ENCODE results near the gene PTGDS.

PTGDS gene

GRCh38 chr9:136972335-136972734 is 5.0 kb upstream of the PTGDS start:
- DNase-seq (ENCODE audit: low spot score) (no peak), FAIRE-seq (no peak)

- DNase-seq (ENCODE audit: low spot score) (no peak), FAIRE-seq (no peak)
Observed at GRCh38 chr9:136972743-136973142, 4.6 kb upstream of the PTGDS start.

DNA sequence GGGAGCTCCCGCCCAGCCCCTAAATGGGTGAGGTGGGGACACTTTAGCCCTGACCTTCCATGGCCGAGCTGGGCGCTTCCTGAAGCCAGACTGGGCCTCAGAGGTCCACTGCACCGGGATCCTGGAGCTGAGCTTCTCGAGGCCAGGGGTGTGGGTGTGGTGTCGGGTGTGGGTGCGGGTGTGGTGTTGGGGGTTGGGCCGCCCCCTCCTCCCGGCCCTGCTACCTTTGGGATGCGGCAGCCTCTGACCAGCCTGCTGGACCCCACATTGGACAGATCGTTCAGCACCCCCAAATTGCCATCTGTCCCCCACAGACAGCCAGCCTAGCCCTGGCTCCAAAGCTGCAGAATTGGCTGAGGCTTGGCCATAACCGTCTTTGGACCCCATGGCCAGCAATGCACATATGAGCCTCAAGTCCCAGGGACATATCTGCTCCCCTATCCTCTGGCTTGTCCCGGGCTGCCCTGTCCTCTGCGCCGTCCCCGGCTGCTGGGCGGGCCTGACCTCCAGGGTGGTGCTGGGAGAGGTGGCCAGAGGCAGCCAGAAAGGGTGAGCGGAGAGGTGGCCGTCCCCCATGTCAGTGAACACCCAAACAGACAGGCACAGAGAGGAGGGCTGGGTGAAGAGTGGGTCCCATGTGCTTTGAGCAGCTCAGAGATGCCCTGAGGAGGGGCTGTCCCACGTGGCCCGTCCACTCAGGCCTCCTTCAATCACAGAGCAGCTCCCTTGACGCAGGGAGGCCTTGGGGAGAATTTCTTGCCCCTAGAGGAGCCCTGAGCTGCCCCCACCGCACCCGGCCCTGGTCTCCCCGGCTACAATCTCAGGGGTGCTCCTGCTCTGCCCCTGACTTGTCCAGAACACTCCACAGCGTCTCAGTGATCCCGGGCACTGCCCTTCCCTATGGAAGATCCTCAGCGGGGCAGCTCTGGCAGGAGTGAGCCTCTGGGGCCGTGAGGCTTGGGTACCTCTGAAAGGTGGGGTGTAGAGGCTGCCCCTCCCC is 3.4 kb upstream of the PTGDS start:
- FAIRE-seq (no peak), DNase-seq (ENCODE audit: low spot score) (no peak)

DNA sequence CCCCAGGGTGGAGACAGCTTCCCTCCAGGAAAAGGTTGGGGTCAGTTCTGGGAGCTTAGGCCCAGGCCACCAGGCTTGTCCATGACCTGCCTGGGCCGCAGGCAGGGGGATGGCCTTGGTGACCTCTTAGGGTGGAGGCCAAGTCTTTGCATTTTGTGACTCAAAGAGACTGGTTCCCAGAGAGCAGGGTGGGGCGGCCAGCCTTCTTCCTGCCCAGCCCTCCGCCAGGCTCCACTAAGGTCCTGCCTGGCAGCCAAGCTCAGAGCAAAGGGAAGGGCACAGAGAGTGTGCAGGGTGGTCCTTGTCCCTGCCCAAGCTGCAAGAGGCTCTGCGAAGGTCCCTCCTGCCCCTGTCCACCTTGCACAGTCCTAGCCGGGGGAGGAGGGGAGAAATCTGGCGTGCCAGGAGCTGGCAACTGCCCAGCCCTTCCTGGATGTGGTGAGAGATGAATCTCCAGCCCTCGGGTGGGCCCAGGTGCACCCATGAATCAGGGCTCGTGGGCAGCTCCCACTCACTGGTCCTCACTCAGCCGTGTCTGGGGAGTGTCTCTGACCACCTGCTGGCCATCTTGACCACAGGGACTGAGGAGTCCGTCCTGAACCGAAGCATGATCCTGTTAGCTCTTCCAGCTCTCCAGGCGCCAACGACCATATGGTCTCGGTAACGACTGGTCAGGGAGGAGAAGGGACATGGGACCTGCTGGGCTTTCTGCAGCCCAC is 2.3 kb upstream of the PTGDS start:
- peak; percentile 75 for DNase-seq (ENCODE audit: low spot score)

GRCh38 chr9:136975644-136976043 is 1.7 kb upstream of the PTGDS start:
- DNase-seq (ENCODE audit: low spot score) (peak; percentile 61), FAIRE-seq (peak; percentile 46)

More for the DNA sequence above, 2.3 kb upstream of the PTGDS start:
- FAIRE-seq, result peak; percentile 86

GRCh38 chr9:136977649-136978072 is 357 bp downstream of the PTGDS start:
- DNase-seq (ENCODE audit: low spot score), result no peak
- no peak for FAIRE-seq

DNA sequence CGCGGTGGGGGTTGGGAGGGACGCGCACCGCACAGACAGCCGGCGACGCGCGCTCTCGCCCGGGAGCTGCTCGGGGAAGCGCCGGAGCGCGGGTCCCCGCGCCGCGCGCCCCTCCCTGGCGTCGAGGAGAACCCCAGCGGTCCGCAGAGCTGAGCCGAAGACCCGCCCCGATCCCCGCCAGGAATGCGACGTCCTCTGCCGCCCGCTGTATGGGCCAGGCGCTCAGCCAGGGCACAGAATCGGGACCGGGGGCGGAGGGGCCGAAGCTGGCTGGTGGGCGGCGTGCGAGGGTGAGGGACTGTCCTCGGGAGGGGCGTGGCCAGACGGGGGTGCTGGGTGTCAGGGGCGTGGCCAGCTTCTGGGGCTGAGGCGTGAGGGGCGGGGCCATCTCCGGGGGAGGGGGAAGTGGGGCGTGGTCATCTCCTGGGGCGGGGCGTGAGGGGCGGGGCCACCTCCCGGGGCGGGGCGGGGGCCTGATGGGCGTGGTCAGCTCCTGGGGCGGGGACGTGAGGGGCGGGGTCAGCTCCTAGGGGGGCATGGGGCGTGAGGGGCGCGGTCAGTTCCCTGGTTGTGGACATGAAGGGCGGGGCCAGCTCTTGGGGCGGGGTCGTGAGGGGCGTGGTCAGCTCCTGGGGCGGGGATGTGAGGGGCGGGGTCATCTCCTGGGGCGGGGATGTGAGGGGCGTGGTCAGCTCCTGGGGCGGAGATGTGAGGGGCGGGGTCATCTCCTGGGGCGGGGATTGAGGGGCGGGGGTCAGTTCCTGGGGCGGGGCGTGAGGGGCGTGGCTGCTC is 965 bp downstream of the PTGDS start:
- FAIRE-seq (no peak), DNase-seq (ENCODE audit: low spot score) (no peak)

- DNase-seq (ENCODE audit: low spot score) (no peak), FAIRE-seq (no peak)
Observed at GRCh38 chr9:136978865-136979544, 1.7 kb downstream of the PTGDS start.

DNA sequence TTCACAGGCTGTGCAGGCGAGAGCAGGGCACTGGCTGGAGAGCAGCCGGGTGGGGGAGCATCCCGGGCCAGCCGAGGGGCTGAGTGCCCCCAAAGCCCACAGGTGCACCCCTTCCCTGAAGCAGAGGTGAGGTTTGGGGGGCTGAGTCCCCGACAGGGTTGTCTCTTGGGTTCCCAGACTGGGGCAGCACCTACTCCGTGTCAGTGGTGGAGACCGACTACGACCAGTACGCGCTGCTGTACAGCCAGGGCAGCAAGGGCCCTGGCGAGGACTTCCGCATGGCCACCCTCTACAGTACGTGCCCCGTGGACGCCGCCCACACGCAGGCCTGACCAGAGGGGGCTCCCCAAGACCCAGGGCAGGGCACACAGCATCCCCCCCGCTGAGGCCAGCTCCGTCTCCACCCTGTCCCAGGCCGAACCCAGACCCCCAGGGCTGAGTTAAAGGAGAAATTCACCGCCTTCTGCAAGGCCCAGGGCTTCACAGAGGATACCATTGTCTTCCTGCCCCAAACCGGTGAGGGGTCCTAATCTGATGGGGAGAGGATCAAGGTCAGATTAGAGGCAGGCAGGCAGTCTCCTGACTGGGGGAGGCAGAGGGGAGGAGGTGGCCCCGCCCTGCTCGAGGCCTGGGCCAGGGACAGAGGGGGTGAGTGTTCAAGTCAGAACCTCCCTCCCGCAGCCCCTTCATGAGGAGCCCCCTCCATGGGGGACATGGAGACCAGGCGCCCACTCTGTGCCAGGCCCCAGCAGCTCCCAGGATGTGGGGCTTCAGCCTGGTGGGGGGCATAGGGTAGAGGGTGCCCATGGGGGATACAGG is 2.7 kb downstream of the PTGDS start:
- DNase-seq (ENCODE audit: low spot score) (no peak), FAIRE-seq (no peak)

- FAIRE-seq (no peak), DNase-seq (ENCODE audit: low spot score) (no peak)
Observed at GRCh38 chr9:136980669-136981478, 3.6 kb downstream of the PTGDS start.

GRCh38 chr9:136981588-136982231 is 4.4 kb downstream of the PTGDS start:
- DNase-seq (ENCODE audit: low spot score) (no peak), FAIRE-seq (no peak)

DNA sequence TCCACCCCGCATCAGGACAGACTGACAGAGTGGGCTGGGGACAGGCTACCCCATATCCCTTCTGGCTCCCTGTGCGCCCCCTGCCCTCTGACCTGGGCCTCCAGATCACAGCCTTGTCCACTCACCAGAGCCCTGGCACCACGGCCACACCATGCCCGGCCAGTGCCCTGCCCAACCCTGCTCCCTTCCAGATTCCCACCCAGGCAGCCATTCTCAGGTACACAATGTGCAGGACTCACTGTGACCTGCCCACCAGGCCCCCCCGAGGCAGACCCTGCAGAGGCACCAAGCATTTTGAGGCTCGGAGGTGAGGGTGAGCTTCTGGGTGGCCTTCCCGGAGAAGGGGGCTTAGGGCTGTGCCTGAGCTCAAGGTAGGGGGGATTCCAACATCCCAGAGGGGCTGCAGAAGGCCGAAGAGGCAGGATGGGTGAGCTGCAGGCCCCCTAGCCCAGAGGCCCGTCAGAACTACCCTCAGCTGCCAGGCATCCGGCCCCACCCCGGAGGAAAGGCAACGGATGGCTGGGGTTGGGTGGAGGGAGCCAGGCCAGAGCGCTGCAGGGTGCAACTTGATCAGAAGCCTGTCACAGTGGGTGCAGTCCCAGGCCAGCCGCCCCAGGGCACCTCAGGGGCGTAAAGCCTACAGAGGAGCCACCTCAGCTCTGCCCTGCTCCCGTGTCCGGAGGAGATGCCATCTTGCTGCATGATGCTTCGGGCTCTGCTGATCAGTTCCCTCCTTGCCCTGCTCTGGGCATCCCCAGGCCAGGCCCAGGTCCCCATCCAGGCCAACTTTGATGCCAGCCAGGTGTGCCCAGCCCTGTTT is 5.1 kb downstream of the PTGDS start, which contains the start of gene LCNL1:
Gene LCNL1, plus strand, starts transcription at position 762 of the 820 bp plus-strand sequence. CDS start 594 bp downstream, outside the sequence.
- FAIRE-seq (no peak), DNase-seq (ENCODE audit: low spot score) (no peak)

DNA sequence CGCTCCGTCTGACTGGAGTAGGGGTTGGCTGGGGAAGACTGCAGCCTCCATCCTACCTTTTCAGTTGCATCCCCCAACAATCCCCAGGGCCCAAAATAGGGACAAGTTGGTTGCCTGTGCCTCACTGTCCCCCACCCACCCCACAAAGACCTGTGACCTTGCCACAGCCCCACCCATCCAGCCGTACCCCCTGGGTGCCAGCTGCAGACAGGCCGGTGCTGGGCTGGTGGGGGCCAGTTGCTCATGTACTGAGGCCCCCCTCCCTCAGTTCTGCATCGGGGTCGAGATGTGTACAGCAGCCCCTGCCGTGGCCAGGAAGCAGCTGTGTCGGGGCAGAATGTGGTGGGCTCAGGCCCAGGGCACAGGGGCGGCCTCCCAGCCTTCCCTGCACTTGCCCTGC is 5.9 kb downstream of the PTGDS start:
- no peak for FAIRE-seq
- DNase-seq (ENCODE audit: low spot score), result no peak

DNA sequence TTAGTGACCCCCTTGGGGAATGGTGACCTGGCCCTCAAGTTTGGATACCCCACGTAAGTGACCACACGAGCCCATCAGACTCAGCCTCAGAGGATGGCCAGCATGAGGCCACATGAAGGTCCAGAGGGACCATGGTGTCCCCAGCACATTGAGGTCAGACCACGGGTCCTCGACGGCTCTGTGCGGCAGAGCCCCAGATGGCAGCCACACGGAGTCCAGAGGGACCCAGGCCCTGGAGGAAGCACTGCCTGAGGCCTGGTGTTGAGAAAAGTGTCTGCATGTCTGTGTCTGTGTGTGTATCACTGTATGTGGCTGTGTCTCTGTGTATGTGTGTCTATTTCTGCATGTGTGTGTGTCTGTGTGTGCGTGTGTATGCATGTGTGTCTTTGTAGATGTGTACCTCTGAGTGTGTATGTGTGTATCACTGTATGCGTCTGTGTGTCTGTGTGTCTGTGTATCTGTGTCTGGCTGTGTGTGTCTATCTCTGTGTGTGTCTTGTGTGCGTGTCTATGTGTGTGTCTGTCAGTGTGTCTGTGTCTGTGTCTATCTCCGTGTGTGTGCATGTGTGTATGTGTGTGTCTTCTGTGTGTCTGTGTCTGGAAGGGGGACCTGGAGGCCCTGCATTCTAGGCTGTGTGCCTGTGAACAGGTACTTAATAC is 6.5 kb downstream of the PTGDS start:
- DNase-seq (ENCODE audit: low spot score), result no peak
- FAIRE-seq, result no peak

DNA sequence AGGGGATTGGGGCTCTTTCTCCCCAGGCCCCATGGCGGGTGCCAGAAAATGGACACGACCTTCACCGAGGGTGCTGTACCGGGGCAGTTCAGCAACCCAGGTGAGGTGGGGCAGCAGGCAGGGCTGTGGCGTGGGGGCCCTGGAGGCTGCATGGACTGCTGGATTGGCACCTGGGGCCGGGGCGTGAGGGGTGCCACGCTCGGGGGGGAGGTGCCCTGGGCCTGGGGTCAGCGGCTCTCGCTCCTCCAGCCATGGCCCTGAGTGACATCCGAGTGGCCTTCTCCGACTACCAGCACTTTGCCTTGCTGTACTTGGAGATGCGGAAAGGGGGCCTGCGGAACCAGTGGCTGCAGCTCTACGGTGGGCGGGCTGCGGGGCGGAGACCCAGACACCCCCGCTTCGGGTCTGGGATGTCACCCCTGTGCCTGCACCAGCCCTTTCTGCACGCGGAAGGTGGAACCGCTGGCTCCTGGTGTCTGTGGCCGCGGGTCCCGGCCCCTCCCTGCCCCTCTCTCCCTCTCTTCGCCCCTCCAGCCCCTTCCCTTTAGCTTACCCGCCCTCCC is 7.2 kb downstream of the PTGDS start:
- DNase-seq (ENCODE audit: low spot score) (no peak), FAIRE-seq (no peak)

- FAIRE-seq (no peak), DNase-seq (ENCODE audit: low spot score) (no peak)
Observed at GRCh38 chr9:136985027-136985602, 7.8 kb downstream of the PTGDS start.

DNA sequence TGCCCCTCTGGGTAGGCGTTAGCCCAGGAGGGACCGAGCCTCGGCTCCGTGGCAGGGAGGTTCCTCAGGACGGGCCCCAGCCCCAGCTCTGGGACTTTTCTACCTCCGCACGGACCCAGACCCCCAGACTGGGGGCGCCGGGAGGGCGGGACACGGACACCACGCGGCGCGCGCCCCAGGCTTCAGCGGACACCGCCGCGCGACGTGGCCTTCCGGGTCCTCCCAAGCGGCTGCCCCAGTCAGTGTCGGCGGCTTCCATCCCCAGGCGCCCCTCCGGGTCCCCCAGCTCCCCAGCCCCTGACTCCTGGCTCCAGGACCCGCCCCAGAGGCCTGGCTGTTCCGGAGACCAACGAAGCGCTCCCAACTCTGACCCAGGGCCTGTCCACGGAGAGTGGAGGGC is 8.5 kb downstream of the PTGDS start:
- DNase-seq (ENCODE audit: low spot score) (no peak), FAIRE-seq (no peak)

Measured in RCC 7860 (cell line).